Measurements from ENCODE around the gene MDP1.

The MDP1 gene

DNA sequence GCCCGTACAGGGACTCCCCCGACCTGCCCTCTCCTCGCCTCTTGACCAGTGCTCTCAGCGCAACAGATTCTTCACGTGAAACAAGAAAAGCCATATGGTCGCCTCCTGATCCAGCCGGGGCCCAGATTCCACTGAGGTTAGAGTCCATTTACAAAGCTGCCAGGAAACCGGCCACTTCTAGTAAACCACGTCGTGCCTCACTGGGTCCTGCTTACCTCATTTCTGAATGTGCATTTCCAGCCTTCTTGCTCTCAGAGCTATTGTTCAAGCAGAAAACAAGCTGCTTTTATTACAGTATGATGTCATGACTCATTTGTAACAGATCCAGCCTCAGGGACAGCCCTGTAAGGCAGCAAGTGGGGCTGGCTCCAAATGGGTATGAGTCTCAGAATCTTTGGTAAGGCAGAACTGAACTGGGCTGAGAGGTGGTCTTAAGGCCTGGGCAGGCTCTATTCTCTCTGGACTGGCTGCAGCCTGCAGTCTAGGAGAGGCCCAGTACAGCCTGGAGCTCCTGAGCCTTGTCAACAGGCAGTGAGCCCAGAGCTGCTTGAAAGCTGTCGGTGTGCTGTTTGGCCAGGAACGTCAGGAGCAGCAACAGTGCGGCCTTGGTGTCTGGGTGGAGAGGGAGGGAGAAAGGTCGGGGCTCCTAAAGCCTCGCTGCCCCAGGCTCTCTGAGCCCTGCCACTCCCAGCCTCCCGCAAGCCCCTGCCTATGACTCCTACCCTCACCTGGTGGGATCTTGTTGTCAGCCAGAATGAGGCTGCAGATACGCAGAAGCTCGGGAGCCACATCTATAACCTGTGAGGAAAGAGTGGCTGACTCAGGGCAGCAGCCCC, 35.7 kb downstream of the MDP1 start:
- H3K4me1 ChIP-seq (ENCODE audit: insufficient read depth, low read length): no peaks in the 10 kb centered on the region
- H3K9me3 ChIP-seq (ENCODE audit: control insufficient read depth, insufficient read depth, low read length): no peaks in the 10 kb centered on the region
- peaks cover 12% of the 10 kb centered on the region for H3K36me3 ChIP-seq (ENCODE audit: insufficient read depth, low read length)
- no peak overlapping the region for H3K9ac ChIP-seq (ENCODE audit: low read depth, low read length)

DNA sequence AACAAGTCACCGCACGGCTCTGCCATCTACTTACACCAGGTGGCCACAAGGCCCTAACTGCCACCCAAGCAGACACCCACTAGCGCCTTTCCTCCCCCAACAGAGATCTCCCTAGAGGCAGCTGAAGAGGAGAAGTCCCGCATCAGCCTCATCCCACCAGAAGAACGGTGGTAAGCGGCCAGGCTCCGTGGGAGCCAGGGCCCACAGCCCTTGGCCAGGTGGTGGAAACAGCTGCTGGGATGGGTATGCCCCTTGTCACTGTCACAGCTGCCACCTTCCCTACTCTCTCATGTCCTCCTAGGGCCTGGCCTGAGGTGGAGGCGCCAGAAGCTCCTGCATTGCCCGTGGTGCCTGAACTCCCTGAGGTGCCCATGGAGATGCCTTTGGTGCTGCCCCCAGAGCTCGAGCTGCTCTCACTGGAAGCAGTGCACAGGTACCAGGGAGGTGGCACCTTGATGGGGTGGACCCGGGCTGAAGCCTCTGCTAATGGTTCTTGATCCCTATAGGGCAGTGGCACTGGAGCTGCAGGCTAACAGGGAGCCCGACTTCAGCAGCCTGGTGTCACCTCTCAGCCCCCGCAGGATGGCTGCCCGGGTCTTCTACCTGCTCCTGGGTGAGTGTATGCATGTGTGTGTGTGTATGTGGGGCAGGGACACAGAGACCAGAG, 36.4 kb downstream of the MDP1 start:
- H3K36me3 ChIP-seq (ENCODE audit: insufficient read depth, low read length): peaks cover 11% of the 10 kb centered on the region
- H3K4me1 ChIP-seq (ENCODE audit: insufficient read depth, low read length): no peaks in the 10 kb centered on the region
- no peak overlapping the region for H3K9ac ChIP-seq (ENCODE audit: low read depth, low read length)
- H3K9me3 ChIP-seq (ENCODE audit: control insufficient read depth, insufficient read depth, low read length): no peaks in the 10 kb centered on the region

- Histone ChIP-seq H3K9me3 (ENCODE audit: control insufficient read depth, insufficient read depth, low read length) (no peaks in the 10 kb centered on the region), H3K9ac (ENCODE audit: low read depth, low read length) (no peak overlapping the region), H3K36me3 (ENCODE audit: insufficient read depth, low read length) (peaks cover 9% of the 10 kb centered on the region), H3K4me1 (ENCODE audit: insufficient read depth, low read length) (no peaks in the 10 kb centered on the region)
These were observed 37.3 kb downstream of the MDP1 start for GRCh38 chr14:24178399-24179178.

DNA sequence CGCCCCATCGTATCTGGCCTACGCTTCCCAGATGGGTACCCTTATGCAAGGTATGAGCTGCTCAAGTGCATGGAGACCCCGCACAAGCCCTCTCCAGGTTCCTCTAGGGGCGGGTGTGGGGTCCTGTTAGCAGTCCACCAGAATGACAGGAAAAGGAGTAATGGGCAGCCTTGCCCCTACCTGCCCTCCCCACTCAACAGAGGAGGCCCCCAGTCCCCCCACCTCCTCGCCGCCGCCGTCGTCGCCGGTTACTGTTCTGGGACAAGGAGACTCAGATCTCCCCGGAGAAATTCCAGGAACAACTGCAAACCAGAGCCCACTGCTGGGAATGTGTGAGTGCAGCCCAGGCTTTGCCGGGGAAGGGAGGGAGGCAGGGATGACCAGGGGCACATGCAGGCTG, 38.0 kb downstream of the MDP1 start:
- Histone ChIP-seq H3K9me3 (ENCODE audit: control insufficient read depth, insufficient read depth, low read length) (no peaks in the 10 kb centered on the region), H3K36me3 (ENCODE audit: insufficient read depth, low read length) (peaks cover 9% of the 10 kb centered on the region), H3K9ac (ENCODE audit: low read depth, low read length) (no peak overlapping the region), H3K4me1 (ENCODE audit: insufficient read depth, low read length) (no peaks in the 10 kb centered on the region)

DNA sequence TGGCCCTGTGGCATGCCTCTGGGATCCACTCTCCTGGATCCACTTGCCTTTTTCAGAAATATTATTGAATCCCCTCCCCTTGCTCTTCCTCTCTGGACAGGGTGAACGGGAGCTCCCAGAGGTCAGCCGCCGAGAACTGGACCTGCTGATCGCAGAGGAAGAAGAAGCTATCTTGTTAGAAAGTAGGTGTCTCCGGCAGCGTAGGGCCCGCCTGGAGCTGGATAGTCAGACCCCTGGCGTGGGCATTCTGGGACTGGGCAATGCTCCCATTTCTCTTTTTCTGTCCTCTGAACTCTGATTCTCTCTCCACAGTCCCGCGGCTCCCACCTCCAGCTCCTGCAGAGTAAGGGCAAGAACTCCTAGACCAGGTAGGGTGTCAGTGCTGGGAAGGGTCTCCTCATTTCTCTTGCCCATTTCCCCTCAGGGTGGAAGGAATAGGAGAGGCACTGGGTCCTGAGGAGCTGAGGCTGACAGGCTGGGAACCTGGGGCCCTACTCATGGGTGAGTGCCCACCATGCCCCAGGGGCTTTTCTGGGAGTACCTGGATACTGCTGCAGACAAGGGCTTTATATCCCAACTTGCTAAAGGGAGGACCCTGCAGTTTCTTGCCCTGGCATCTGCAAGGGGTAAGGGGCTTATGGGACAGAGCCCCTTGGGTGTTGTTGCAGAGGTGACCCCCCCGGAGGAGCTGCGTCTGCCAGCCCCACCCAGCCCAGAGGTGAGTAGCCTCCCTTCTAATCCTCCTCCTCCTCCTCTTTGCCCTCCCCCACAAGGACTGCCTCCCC, 38.6 kb downstream of the MDP1 start:
- H3K4me1 ChIP-seq (ENCODE audit: insufficient read depth, low read length): no peaks in the 10 kb centered on the region
- H3K9me3 ChIP-seq (ENCODE audit: control insufficient read depth, insufficient read depth, low read length): no peaks in the 10 kb centered on the region
- peaks cover 9% of the 10 kb centered on the region for H3K36me3 ChIP-seq (ENCODE audit: insufficient read depth, low read length)
- no peak overlapping the region for H3K9ac ChIP-seq (ENCODE audit: low read depth, low read length)

GRCh38 chr14:24176599-24176998, 39.3 kb downstream of the MDP1 start:
- Histone ChIP-seq H3K36me3 (ENCODE audit: insufficient read depth, low read length) (peaks cover 9% of the 10 kb centered on the region), H3K9ac (ENCODE audit: low read depth, low read length) (no peak overlapping the region)

DNA sequence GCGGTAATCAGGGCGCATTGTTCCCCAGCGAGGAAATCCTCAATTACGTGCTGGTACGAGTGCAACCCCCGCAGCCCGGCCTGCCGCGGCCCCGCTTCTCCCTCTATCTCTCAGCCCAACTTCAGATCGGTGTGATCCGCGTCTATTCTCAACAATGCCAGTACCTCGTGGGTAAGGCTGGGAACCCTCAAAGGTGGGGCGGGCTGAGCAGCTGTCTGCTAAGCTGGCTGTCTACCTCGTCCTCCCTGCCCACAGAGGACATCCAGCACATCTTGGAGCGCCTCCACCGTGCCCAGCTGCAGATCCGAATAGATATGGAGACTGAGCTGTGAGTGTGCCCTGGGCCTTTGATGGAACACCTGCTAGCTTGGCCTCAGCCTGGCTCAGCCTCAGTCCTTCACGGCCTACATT, 43.0 kb downstream of the MDP1 start:
- Histone ChIP-seq H3K36me3 (ENCODE audit: insufficient read depth, low read length) (no peaks in the 10 kb centered on the region), H3K9me3 (ENCODE audit: control insufficient read depth, insufficient read depth, low read length) (no peaks in the 10 kb centered on the region), H3K4me1 (ENCODE audit: insufficient read depth, low read length) (no peaks in the 10 kb centered on the region), H3K9ac (ENCODE audit: low read depth, low read length) (peak overlapping the region; percentile 69; the same call in 1 of the 2 replicates)

More at GRCh38 chr14:24176599-24176998, 39.3 kb downstream of the MDP1 start:
- H3K9me3 ChIP-seq (ENCODE audit: control insufficient read depth, insufficient read depth, low read length): no peaks in the 10 kb centered on the region
- H3K4me1 ChIP-seq (ENCODE audit: insufficient read depth, low read length): no peaks in the 10 kb centered on the region

- peak overlapping the region; percentile 69 for H3K9ac ChIP-seq (ENCODE audit: low read depth, low read length)
These were observed 43.5 kb downstream of the MDP1 start for GRCh38 chr14:24172261-24172860.

DNA sequence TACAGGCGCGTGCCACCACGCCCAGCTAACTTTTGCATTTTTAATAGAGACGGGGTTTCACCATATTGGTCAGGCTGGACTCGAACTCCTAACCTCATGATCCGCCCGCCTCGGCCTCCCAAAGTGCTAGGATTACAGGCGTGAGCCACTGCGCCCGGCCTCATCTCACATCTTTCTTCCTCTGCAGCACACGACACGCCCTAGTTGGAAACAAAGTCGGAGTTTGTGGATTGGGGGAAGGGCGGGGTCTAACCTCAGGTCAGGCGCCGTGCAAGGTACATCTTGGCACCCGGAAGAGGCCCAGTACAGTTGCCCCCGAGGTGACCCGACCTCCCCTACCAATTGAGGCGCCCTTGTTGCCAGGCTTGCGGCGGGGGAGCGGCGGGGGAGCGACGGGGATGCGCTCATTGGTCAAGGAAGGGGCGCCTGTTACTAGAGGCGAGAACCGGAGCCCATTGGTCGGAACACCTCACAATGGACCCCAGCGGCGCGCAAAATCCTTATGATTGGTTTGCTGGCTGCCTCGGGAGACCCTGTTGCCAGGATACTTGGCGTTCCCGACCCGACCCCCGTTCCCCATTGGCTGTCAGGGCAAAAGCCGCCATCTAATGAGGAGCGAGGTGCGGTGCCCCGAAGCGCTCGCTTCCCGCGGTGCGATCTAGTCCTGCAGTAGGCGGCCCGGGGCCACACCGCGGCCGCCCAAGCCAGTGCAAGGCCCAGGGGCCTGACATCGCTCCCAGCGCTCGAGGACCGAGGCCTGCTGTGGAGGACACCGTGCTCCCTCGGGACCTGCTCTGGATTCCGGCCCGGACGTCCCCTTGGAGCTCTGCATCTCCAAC, 44.2 kb downstream of the MDP1 start, which contains the start of gene REC8:
Gene REC8 (plus strand): TSS at position 659 of the 839 bp plus-strand sequence. CDS start 473 bp downstream, outside the sequence.
- Histone ChIP-seq H3K9me3 (ENCODE audit: control insufficient read depth, insufficient read depth, low read length) (no peaks in the 10 kb centered on the region), H3K36me3 (ENCODE audit: insufficient read depth, low read length) (no peaks in the 10 kb centered on the region), H3K9ac (ENCODE audit: low read depth, low read length) (peak within 1 kb of the TSS; percentile 69)

More at GRCh38 chr14:24172261-24172860, 43.5 kb downstream of the MDP1 start:
- no peaks in the 10 kb centered on the region for H3K36me3 ChIP-seq (ENCODE audit: insufficient read depth, low read length)
- H3K9me3 ChIP-seq (ENCODE audit: control insufficient read depth, insufficient read depth, low read length): no peaks in the 10 kb centered on the region
- no peaks in the 10 kb centered on the region for H3K4me1 ChIP-seq (ENCODE audit: insufficient read depth, low read length)

GRCh38 chr14:24167469-24168114, 48.3 kb downstream of the MDP1 start:
- Histone ChIP-seq H3K36me3 (ENCODE audit: insufficient read depth, low read length) (no peaks in the 10 kb centered on the region; the same call in none of the 2 replicates), H3K4me1 (ENCODE audit: insufficient read depth, low read length) (no peaks in the 10 kb centered on the region)

More for the DNA sequence above, 44.2 kb downstream of the MDP1 start, which contains the start of gene REC8:
- H3K4me1 ChIP-seq (ENCODE audit: insufficient read depth, low read length): no peaks in the 10 kb centered on the region

DNA sequence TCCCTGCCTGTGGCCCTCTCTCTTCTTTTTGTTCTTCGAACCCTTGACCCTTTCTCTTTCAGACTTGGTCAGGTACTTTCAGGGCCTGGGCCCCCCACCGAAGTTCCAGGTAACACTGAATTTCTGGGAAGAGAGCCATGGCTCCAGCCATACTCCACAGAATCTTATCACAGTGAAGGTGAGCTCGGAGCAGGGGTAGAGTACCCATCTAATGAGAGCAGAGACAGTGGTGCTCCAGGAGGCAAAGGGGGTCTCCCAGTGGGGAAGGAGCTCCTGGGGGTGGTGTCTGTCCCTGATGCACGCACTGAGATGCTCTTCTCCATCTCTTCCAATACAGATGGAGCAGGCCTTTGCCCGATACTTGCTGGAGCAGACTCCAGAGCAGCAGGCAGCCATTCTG, 50.1 kb downstream of the MDP1 start:
- no peaks in the 10 kb centered on the region for H3K9me3 ChIP-seq (ENCODE audit: control insufficient read depth, insufficient read depth, low read length)
- no peaks in the 10 kb centered on the region; the same call in none of the 2 replicates for H3K36me3 ChIP-seq (ENCODE audit: insufficient read depth, low read length)
- no peak overlapping the region for H3K9ac ChIP-seq (ENCODE audit: low read depth, low read length)
- peaks cover 5% of the 10 kb centered on the region; the same call in 1 of the 2 replicates for H3K4me1 ChIP-seq (ENCODE audit: insufficient read depth, low read length)

More at GRCh38 chr14:24167469-24168114, 48.3 kb downstream of the MDP1 start:
- no peak overlapping the region for H3K9ac ChIP-seq (ENCODE audit: low read depth, low read length)
- no peaks in the 10 kb centered on the region for H3K9me3 ChIP-seq (ENCODE audit: control insufficient read depth, insufficient read depth, low read length)

- Histone ChIP-seq H3K36me3 (ENCODE audit: insufficient read depth, low read length) (peaks cover 3% of the 10 kb centered on the region), H3K9ac (ENCODE audit: low read depth, low read length) (no peak overlapping the region), H3K4me1 (ENCODE audit: insufficient read depth, low read length) (peaks cover 5% of the 10 kb centered on the region; the same call in 1 of the 2 replicates), H3K9me3 (ENCODE audit: control insufficient read depth, insufficient read depth, low read length) (no peaks in the 10 kb centered on the region)
These were observed 51.3 kb downstream of the MDP1 start for GRCh38 chr14:24164518-24164991.
